SJCRH30 (cell line): ENCODE measurements around the gene ACTG1. TPM values are rescaled to one million over a fixed set of nuclear protein-coding genes. Genes with fewer than 3 reads are reported as not detected.
"Not testable (repeated sequence)": the region's sequence is repeated elsewhere in the genome, so short reads cannot be mapped to it uniquely, and the experiment has no call there.

ENCODE experiments used
- DNase-seq, 2 experiments: peaks; one replicate each; pipeline ENCODE4 v3.0.0-alpha.2; 2015 to 2020
- H3K27ac ChIP-seq: fragments of 250-450 bp; sonication (Bioruptor Pico); 2 replicates; pipeline ENCODE4 v1.5.1; 2020; ENCODE audit warnings: mild to moderate bottlenecking, moderate library complexity
- H3K27me3 ChIP-seq: fragments of 250-450 bp; sonication (Bioruptor Pico); 2 replicates; pipeline ENCODE4 v1.5.1; 2020; ENCODE audit warnings: mild to moderate bottlenecking, moderate library complexity
- H3K36me3 ChIP-seq: fragments of 250-450 bp; sonication (Bioruptor Pico); 2 replicates; pipeline ENCODE4 v1.5.1; 2020; ENCODE audit warnings: mild to moderate bottlenecking, moderate library complexity
- H3K4me1 ChIP-seq: fragments of 250-450 bp; sonication (Bioruptor Pico); 2 replicates; pipeline ENCODE4 v1.5.1; 2020; ENCODE audit warnings: mild to moderate bottlenecking, moderate library complexity
- H3K4me3 ChIP-seq: fragments of 250-450 bp; sonication (Bioruptor Pico); 2 replicates; pipeline ENCODE4 v1.5.1; 2020; ENCODE audit warnings: mild to moderate bottlenecking, moderate library complexity
- H3K9me3 ChIP-seq: fragments of 250-450 bp; sonication (Bioruptor Pico); replicated peaks from 2 replicates; pipeline ENCODE4 v1.5.1; 2020; ENCODE audit warnings: mild to moderate bottlenecking, moderate library complexity
- total RNA-seq: library from RNA; depleted of rRNA; stranded (reverse); fragments of >200 nt; shearing (Covaris generic); gene quantifications from 2 replicates; pipeline ENCODE4 v1.2.3, GENCODE V29; 2014

Gene ACTG1
- total RNA-seq, 1 experiment from 2014 or later = 3,121 TPM

DNA sequence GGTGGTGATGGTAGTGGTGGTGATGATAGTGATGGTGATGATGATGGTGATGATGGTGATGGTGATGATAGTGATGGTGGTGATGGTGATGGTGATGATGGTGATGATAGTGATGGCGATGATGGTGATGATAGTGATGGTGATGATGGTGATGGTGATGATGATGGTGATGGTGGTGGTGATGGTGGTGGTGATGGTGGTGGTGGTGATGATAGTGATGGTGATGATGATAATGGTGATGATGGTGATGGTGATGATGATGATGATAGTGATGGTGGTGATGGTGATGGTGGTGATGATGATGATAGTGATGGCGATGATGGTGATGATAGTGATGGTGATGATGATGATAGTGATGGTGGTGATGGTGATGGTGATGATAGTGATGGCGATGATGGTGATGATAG, 19.4 kb upstream of the ACTG1 start:
- H3K36me3 ChIP-seq, H3K9me3 ChIP-seq, DNase-seq, H3K4me3 ChIP-seq, H3K27ac ChIP-seq: not testable (repeated sequence)
- peaks cover 26% of the 10 kb centered on the region for H3K27me3 ChIP-seq
- H3K4me1 ChIP-seq = peaks cover 40% of the 10 kb centered on the region

DNA sequence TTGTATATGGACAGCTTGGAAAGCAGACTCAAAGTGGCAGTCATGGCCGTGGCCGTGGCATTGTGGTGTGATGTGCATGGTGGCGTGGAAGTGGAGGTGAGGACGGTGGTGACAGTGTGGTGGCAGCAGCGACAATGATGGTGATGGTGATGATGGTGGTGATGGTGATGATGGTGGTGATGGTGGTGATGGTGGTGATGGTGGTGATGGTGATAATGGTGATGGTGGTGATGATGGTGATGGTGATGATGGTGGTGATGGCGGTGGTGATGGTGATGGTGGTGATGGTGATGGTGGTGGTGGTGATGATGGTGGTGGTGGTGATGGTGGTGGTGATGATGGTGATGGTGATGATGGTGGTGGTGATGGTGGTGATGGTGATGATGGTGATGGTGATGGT, 18.4 kb upstream of the ACTG1 start:
- Histone ChIP-seq H3K4me1 (peaks cover 40% of the 10 kb centered on the region), H3K27me3 (peaks cover 36% of the 10 kb centered on the region)
- not testable (repeated sequence) for H3K4me3 ChIP-seq, H3K9me3 ChIP-seq, DNase-seq, H3K36me3 ChIP-seq, H3K27ac ChIP-seq

DNA sequence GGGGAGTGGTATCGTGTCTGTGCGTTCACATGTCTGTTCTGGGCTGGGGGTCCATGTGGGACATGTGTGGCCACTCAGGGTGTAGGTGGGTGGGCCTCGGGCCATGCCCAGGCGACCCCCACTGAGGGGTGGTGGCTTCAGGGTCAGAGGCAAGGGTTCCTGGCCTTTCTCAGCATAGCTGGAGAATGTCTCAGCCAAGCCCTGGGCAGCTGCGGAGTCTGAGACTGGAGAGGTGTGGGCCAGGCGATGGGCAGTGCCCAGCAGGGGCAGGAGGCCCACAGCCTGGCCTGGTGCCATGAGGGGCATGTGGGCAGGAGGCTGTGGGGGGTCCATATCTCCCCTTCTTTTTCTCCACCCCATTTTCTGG, 16.8 kb upstream of the ACTG1 start:
- H3K9me3 ChIP-seq = no peaks in the 10 kb centered on the region
- H3K27me3 ChIP-seq = peaks cover 49% of the 10 kb centered on the region
- no peaks in the 10 kb centered on the region for H3K36me3 ChIP-seq
- no peak overlapping the region for H3K27ac ChIP-seq
- no peak overlapping the region for H3K4me3 ChIP-seq
- H3K4me1 ChIP-seq = peaks cover 36% of the 10 kb centered on the region
- no peak for DNase-seq

DNA sequence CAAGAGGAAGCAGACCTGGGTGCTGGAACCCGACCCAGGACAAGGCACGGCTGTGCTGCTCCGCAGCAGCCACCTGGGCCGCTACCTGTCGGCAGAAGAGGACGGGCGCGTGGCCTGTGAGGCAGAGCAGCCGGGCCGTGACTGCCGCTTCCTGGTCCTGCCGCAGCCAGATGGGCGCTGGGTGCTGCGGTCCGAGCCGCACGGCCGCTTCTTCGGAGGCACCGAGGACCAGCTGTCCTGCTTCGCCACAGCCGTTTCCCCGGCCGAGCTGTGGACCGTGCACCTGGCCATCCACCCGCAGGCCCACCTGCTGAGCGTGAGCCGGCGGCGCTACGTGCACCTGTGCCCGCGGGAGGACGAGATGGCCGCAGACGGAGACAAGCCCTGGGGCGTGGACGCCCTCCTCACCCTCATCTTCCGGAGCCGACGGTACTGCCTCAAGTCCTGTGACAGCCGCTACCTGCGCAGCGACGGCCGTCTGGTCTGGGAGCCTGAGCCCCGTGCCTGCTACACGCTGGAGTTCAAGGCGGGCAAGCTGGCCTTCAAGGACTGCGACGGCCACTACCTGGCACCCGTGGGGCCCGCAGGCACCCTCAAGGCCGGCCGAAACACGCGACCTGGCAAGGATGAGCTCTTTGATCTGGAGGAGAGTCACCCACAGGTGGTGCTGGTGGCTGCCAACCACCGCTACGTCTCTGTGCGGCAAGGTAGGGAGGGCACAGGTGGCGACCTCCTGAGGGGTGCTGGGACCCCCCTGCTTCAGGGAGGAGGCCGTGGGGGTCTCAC, 16.2 kb upstream of the ACTG1 start:
- H3K4me1 ChIP-seq = peaks cover 30% of the 10 kb centered on the region
- no peaks in the 10 kb centered on the region for H3K36me3 ChIP-seq
- H3K27me3 ChIP-seq = peaks cover 53% of the 10 kb centered on the region
- H3K27ac ChIP-seq = no peak overlapping the region
- peak; percentile 60 to 70 for DNase-seq
- H3K9me3 ChIP-seq = no peaks in the 10 kb centered on the region
- H3K4me3 ChIP-seq = no peak overlapping the region; the same call in 1 of the 2 replicates

DNA sequence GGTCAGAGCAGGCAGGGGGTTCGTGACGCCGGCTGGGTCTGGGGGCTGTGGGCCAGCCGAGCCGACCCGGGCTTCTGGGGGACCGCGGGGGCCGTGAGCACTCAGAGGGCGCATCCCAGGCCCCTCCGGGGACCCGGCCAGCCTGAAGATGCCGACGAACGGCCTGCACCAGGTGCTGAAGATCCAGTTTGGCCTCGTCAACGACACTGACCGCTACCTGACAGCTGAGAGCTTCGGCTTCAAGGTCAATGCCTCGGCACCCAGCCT, 15.7 kb upstream of the ACTG1 start:
- no peak for DNase-seq
- H3K9me3 ChIP-seq = no peaks in the 10 kb centered on the region
- H3K36me3 ChIP-seq = no peaks in the 10 kb centered on the region
- H3K4me3 ChIP-seq = no peak overlapping the region; the same call in 1 of the 2 replicates
- peaks cover 57% of the 10 kb centered on the region for H3K27me3 ChIP-seq
- no peak overlapping the region for H3K27ac ChIP-seq
- H3K4me1 ChIP-seq = peaks cover 25% of the 10 kb centered on the region

DNA sequence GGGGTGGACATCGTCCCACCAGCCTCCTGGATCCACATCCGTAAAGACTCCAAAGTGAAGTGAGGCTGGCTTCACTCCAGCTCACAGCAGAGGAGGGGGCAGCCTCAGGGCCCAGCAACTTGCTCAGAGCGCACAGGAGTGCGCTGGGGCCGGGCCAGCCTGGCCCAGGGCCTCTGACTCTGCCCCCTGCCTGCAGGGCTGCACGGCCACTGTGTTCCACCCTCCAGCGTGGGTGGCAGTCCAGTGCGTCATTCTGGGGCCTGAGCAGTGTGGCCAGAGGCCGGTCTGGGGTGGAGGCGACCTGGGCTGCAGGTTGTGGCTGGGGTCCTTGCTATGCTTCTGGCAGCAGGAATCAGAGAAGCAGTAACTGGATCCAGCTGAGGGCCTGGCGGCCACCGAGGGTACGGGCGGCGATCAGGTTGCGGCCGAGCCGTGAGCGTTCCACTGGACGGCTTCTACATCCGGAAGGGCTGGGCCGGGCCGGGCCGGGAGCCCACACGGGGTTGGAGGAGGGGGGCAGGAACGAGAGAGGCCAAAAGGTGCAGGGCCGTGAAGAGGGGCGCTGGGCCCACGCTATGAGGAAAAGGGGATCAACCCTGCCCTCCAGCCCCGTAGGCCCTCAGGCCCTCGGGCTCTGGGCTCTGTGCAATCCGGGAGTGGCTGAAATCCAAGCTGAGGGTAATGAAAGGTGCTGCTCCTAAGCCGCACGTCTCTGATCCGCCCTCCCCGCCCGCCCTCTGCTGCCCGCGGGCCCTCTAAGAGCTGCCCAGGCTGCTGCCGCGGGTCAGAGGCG, 15.2 kb upstream of the ACTG1 start, which contains the start of gene FSCN2:
Gene FSCN2, plus strand, starts transcription at position 787 of the 793 bp plus-strand sequence. CDS start 155 bp downstream, outside the sequence.
- peak; percentile 67 to 77 for DNase-seq
- Histone ChIP-seq H3K27ac (no peak within 1 kb of the TSS), H3K36me3 (no peaks in the 10 kb centered on the region), H3K27me3 (peaks cover 58% of the 10 kb centered on the region), H3K4me3 (peak within 1 kb of the TSS; percentile 5; the same call in 1 of the 2 replicates), H3K9me3 (no peaks in the 10 kb centered on the region), H3K4me1 (peaks cover 23% of the 10 kb centered on the region)

DNA sequence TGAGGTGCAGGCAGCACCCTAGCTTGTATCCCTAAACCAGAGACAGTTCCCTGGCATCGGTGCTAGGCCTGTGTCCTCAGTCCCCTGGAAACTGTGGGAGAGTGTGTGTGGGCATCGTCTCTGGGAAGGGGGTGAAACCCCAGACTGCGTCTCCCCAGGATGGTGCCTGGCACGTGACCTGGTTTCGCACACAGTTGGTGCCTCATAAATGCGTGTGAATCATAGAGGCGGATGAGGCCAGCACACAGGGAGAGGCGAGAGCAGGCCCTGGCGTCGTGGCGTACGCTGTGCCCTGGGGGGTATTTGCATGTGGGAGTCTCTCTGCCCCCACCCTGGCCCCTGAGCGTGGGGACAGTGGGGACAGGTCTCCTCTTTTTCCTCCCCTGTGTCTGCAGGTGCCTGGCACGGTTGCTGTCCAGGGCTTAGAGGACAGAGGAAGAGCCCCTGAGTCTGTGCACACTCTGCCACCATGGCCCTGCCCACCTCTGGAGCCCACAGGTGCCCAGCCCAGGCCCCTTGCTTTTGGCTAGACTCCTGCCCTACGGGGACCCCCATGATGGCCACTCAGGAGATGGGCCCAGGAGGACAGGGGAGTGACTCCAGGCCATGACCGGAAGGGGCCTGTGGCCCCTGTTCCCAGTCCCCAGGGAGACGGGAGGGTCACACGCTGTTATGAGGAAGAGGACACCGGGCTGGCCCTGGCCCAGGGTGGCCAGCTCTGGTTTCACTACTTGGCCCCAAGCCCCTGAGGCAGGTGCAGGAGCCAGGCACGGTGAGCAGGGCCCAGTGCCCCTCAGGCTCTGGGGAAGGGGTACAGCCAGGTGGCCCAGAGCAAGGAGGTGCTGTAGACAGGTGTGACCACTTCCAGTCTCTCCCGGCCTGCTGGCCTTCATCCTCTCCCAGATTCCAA, 14.3 kb upstream of the ACTG1 start:
- H3K27me3 ChIP-seq = peaks cover 58% of the 10 kb centered on the region
- no peaks in the 10 kb centered on the region for H3K36me3 ChIP-seq
- no peaks in the 10 kb centered on the region for H3K9me3 ChIP-seq
- no peak overlapping the region for H3K27ac ChIP-seq
- DNase-seq = no peak
- peaks cover 23% of the 10 kb centered on the region for H3K4me1 ChIP-seq
- H3K4me3 ChIP-seq = no peak overlapping the region

DNA sequence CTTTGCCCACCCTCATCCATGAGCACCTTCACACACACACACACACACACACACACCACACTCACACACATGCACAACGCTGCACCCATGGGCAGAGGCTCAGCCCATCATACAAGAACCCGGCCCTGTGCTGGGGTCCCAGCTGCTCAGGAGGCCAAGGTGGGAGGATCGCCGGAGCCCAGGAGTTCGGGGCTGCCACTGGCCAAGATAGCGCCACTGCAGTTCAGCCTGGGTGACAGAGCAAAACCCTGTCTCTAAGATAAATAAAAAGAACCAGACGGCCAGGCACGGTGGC, 12.2 kb upstream of the ACTG1 start:
- Histone ChIP-seq H3K4me1 (peaks cover 23% of the 10 kb centered on the region), H3K27ac (no peak overlapping the region), H3K9me3 (no peaks in the 10 kb centered on the region), H3K4me3 (no peak overlapping the region), H3K36me3 (no peaks in the 10 kb centered on the region), H3K27me3 (peaks cover 58% of the 10 kb centered on the region)
- no peak for DNase-seq

DNA sequence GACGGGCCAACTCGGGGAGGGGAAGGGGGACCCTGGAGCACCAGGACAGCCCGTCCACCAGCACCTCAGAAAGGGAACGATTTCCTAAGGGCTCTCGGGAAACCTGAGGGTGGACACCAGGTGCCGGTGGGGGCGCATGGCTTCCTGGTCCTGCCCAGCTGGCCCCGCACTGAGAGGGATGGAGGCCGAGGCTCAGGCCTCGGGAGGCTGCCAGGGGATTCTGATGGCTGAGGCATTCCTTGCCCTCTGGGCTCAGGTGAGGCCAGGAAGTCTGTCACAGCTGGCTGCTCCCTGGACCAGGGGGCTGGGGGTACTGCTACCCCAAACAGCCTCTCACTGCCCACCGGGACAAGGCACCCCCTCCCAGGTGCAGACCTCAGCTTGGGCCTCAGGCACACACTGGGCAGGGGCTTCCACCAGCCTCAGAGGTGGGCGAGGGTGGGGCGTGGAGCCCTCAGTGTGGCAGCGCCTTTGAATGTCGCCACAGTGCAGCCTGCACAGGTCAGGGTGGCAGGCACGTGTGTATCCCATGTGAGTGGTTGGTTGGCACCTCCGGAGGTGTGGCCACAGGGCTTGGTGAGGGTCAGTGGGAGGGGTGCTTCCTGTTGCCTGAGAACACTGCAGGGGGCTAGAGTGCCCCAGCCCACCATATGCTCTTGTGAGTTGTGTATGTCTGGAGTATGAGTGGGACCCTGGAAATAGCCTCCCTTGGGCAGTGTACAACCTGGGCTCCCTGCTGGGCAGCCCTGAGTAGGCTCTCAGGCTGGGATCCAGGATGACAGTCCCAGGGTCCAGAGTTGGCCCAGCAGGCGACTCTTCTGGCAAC, 11.7 kb upstream of the ACTG1 start:
- peaks cover 23% of the 10 kb centered on the region for H3K4me1 ChIP-seq
- H3K4me3 ChIP-seq = no peak overlapping the region
- no peak overlapping the region for H3K27ac ChIP-seq
- peaks cover 55% of the 10 kb centered on the region for H3K27me3 ChIP-seq
- no peak for DNase-seq
- H3K36me3 ChIP-seq = no peaks in the 10 kb centered on the region
- H3K9me3 ChIP-seq = no peaks in the 10 kb centered on the region

DNA sequence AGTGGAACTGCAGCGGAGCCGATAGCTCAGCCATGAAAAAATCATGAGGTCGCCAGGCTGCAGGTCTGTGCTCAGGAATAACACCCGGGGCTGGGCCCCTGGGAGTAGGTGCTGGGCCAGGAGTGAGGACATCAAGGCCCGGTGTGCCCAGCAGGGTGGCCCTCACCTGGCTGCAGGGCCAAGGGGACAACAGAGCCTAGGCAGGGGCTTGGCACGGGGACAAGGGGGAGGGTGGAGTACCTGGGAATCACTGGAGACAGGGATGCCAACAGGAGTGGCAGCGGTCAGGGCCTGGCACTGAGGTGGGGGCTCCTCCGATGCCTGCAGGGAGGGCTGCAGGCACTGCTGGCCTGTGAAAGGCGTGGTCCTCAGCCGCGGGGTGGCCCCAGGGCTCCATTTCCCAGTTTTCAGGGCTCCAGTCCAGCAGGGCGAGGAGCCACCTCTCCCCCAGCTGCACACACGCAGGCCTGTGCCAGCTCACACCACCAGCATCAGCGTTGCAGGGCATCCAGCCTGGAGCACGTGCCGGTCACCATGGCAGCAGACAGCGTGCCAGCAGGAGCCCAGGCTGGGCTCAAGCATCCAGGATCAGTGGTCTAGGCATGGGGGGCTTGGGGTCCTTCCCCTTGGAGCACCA, 10.9 kb upstream of the ACTG1 start:
- peaks cover 17% of the 10 kb centered on the region for H3K4me1 ChIP-seq
- no peak overlapping the region for H3K4me3 ChIP-seq
- H3K27me3 ChIP-seq = peaks cover 47% of the 10 kb centered on the region
- DNase-seq = no peak
- no peaks in the 10 kb centered on the region for H3K36me3 ChIP-seq
- no peak overlapping the region for H3K27ac ChIP-seq
- H3K9me3 ChIP-seq = no peaks in the 10 kb centered on the region

DNA sequence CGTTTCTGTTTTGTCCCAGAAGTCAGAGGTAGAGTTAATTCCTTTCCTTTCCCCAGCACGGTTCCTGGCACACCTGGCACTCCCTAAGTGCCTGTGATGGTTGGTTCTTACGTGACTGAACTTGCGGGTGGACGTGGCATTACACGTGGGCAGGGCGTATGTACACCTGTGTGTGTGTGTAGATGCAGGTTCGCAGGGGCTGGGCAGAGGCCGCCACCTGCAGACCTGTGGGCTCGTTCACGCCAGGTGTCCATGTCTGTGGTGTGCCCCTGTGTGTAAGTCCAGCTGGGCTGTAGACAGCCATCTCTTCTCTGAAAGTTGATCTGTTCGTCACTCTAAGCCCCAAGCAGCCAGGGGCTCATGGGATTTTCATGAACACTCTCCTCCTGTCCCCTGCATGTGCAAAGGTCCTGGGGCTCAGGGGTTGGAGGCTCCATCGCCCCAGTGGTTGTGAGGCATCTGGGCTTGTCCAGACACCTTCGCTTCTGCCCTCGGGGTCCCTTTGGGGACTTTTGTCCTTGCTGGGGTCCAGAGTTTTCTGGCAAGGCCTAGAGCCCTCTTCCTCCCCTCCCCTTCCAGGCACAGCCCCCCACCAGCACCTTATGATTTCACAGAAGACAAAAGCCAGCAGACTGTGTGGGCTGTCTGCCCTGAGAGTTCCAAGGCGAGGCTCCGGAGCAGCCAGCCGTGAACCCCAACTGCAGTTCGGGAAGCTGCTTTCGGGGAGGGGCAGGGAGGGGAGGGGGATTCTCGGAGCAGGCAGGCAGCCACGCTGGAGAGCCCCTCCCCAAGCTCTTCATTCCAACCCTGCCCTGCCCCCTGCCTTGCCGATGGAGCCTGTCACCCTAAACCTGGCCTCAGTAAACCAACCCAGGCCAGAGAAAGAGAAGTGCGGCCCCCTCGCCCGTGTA, 10.1 kb upstream of the ACTG1 start:
- Histone ChIP-seq H3K4me1 (peaks cover 13% of the 10 kb centered on the region), H3K36me3 (no peaks in the 10 kb centered on the region), H3K27ac (no peak overlapping the region), H3K27me3 (peaks cover 40% of the 10 kb centered on the region), H3K4me3 (no peak overlapping the region), H3K9me3 (no peaks in the 10 kb centered on the region)
- DNase-seq = peak; percentile 72 to 82

DNA sequence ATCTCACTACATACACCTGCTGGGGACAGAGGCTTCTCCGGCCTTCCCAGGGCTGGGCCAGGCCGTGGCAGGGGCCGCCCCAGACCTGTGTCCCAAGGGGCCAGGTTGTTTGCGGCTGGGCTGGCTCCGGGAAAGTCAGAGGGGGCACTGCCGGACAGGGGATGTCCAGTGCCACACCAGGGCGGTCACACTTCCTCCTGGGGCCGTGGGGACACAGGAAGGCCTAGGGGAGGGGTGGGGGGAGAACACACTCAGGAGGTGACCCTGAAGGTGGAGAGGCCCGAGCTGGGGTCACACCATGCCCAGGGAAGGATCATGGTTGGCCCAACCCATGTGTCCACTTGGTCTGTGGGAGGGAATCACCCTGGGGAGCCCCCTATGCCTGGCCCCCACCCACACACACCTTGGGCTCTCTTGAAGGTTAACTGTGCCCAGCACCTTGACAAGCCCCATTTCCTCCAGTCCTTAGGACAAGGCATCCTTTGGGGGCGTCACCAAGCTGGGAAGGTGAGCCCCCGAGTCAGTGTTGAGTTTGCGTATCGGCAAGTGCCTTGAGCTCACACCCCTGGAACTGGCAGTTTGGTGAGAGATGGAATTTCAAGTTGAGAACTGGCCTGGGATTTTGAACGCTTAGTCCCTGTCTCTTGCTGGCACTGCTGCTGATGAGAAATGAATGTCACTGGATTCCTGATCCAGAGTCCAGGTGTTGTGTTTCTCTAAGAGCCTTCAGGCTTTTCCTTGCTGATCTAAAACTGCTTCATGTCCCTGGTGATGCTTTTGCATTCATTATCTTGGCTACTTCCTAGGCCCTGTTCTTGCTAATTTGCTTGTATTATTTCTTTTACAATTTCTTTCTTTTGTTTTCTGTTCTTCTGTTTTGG, 7.7 kb upstream of the ACTG1 start:
- H3K4me1 ChIP-seq = peaks cover 17% of the 10 kb centered on the region; the same call in 1 of the 2 replicates
- H3K27me3 ChIP-seq = peaks cover 15% of the 10 kb centered on the region
- no peaks in the 10 kb centered on the region for H3K9me3 ChIP-seq
- no peak overlapping the region for H3K4me3 ChIP-seq
- H3K36me3 ChIP-seq = no peaks in the 10 kb centered on the region
- H3K27ac ChIP-seq = no peak overlapping the region
- DNase-seq = no peak
